ENCODE results near the gene FOXA1. TPM values are rescaled to one million over a fixed set of nuclear protein-coding genes. Genes with fewer than 3 reads are reported as not detected.

Gene FOXA1
- total and polyA plus RNA-seq, 11 donors, result not detected

DNA sequence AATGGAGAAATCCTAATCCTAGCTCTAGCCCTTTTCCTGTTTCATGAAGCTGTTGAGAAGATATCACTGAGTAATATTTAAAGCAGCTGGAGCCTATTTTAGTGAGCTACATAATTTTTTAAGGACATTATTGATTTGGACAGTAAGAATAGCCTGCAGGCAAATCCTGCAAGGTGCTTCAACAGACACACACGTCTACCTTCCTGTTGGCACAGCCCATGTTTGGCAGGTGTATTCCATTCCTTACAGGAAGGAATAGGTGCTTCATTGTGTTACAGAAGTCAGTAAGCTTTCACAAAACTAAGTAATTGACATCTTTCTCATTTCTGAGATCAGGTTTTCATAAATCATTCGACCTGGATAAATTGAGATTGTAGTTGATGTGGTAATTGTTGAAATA lies 50.6 kb downstream of the FOXA1 start:
- DNase-seq (no peak), ATAC-seq (no peak)
- WGBS, 4 donors, result 49 to 65% (median 58%) methylated on average over 2 of the region's 2 CpGs
- H3K9me3 ChIP-seq, result no peaks in the 10 kb centered on the region
- intact Hi-C loops (cut with DNase I), result no loop called here
- H3K4me3 ChIP-seq, result no peak overlapping the region
- H3K27ac ChIP-seq, result no peak overlapping the region
- no peaks in the 10 kb centered on the region for H3K36me3 ChIP-seq
- no peaks in the 10 kb centered on the region for H3K27me3 ChIP-seq
- no peak for TF ChIP-seq POLR2A (IDR thresholded peaks at IDR 0.05)
- TF ChIP-seq, protein P1, sequence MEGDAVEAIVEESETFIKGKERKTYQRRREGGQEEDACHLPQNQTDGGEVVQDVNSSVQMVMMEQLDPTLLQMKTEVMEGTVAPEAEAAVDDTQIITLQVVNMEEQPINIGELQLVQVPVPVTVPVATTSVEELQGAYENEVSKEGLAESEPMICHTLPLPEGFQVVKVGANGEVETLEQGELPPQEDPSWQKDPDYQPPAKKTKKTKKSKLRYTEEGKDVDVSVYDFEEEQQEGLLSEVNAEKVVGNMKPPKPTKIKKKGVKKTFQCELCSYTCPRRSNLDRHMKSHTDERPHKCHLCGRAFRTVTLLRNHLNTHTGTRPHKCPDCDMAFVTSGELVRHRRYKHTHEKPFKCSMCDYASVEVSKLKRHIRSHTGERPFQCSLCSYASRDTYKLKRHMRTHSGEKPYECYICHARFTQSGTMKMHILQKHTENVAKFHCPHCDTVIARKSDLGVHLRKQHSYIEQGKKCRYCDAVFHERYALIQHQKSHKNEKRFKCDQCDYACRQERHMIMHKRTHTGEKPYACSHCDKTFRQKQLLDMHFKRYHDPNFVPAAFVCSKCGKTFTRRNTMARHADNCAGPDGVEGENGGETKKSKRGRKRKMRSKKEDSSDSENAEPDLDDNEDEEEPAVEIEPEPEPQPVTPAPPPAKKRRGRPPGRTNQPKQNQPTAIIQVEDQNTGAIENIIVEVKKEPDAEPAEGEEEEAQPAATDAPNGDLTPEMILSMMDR (IDR thresholded peaks at IDR 0.05), result no peak
- no peaks in the 10 kb centered on the region for H3K4me1 ChIP-seq

DNA sequence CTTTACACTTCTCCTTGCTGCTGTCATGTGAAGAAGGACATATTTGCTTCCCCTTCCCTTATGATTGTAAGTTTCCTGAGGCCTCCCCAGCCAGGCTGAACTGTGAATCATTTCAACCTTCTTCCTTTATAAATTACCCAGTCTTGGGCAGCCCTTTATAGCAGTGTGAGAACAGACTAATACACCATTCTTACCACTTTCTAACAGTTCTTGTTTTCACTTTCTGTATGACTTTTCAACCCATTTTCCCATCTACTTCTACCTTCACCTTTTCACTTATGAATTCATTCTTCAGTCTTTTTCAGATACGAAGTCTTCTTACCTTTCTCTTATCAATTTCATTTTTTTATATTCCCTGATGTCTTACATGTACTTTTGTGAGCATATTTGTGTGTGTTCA lies 55.1 kb downstream of the FOXA1 start:
- TF ChIP-seq POLR2A (IDR thresholded peaks at IDR 0.05), result no peak
- TF ChIP-seq, protein P1 (IDR thresholded peaks at IDR 0.05), result no peak
- Histone ChIP-seq H3K27ac (no peak overlapping the region), H3K4me3 (no peak overlapping the region), H3K27me3 (no peaks in the 10 kb centered on the region), H3K36me3 (no peaks in the 10 kb centered on the region), H3K9me3 (no peaks in the 10 kb centered on the region), H3K4me1 (no peaks in the 10 kb centered on the region)
- no peak for DNase-seq
- intact Hi-C loops (cut with DNase I), result no loop called here
- no peak for ATAC-seq
- WGBS, 4 donors, result 84 to 95% (median 93%) methylated on average over 1 of the region's 1 CpG

Other genes starting within 250 kb of the FOXA1 start
- gene TTC6, start 380 bp upstream of the FOXA1 start, total RNA-seq, result not detected
- gene TTC6, start 380 bp upstream of the FOXA1 start, polyA plus RNA-seq, result not detected

Measured in heart left ventricle (tissue), 16 donors.